GM15510 (cell line): ENCODE measurements around the gene PGAP1.

Experiments used
- POLR2A ChIP-seq: IDR thresholded peaks from 3 replicates; pipeline ENCODE4 v1.6.1; 2011; ENCODE audit warnings: borderline replicate concordance; ENCODE audit not compliant: insufficient read length; ENCODE audit errors: extremely low read depth

Gene PGAP1

GRCh38 chr2:196925051-196925767 is 1.3 kb downstream of the PGAP1 start:
- TF ChIP-seq POLR2A, result no peak

- TF ChIP-seq POLR2A, result no peak
These were observed 2.5 kb downstream of the PGAP1 start for GRCh38 chr2:196924051-196924450.

GRCh38 chr2:196918927-196919326 is 7.6 kb downstream of the PGAP1 start:
- TF ChIP-seq POLR2A, result no peak

GRCh38 chr2:196917802-196918201 is 8.7 kb downstream of the PGAP1 start:
- TF ChIP-seq POLR2A, result no peak

GRCh38 chr2:196915507-196916189 is 10.9 kb downstream of the PGAP1 start:
- no peak for TF ChIP-seq POLR2A

GRCh38 chr2:196914867-196915460 is 11.5 kb downstream of the PGAP1 start:
- no peak for TF ChIP-seq POLR2A

- TF ChIP-seq POLR2A, result no peak
These were observed 12.8 kb downstream of the PGAP1 start for GRCh38 chr2:196913691-196914090.

GRCh38 chr2:196902828-196903227 is 23.7 kb downstream of the PGAP1 start:
- TF ChIP-seq POLR2A, result no peak

GRCh38 chr2:196900843-196901242 is 25.7 kb downstream of the PGAP1 start:
- TF ChIP-seq POLR2A, result no peak

GRCh38 chr2:196899976-196900375 is 26.5 kb downstream of the PGAP1 start:
- TF ChIP-seq POLR2A, result no peak

GRCh38 chr2:196891136-196891535 is 35.4 kb downstream of the PGAP1 start:
- no peak for TF ChIP-seq POLR2A

GRCh38 chr2:196887431-196887830 is 39.1 kb downstream of the PGAP1 start:
- no peak for TF ChIP-seq POLR2A

GRCh38 chr2:196884368-196884767 is 42.1 kb downstream of the PGAP1 start:
- no peak for TF ChIP-seq POLR2A

GRCh38 chr2:196876364-196876763 is 50.1 kb downstream of the PGAP1 start:
- no peak for TF ChIP-seq POLR2A

GRCh38 chr2:196875414-196875813 is 51.1 kb downstream of the PGAP1 start:
- no peak for TF ChIP-seq POLR2A

- no peak for TF ChIP-seq POLR2A
These were observed 53.0 kb downstream of the PGAP1 start for GRCh38 chr2:196873511-196873910.
